ENCODE results near the gene RAD54L2.
"Not testable (repeated sequence)": the region's sequence is repeated elsewhere in the genome, so short reads cannot be mapped to it uniquely, and the experiment has no call there.

RAD54L2 gene

GRCh38 chr3:51544011-51544775 lies 5.7 kb downstream of the RAD54L2 start:
- DNase-seq = no peak

DNA sequence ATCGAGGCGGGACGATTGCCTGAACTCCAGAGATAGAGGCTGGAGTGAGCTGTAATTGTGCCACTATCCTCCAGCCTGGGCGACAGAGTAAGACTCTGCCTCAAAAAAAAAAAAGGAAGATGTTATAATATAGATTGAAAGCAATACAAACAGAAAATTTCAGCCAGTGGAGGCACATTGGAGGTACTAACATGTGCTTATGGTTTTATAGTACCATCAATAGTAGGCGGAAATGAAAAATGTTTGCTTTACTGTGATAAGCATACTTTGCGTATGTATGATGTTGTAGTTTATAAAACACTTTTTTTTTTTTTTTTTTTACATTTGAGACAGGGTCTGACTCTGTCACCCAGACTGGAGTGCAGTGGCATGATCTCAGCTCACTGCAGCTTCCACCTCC lies 8.8 kb downstream of the RAD54L2 start:
- no peak for DNase-seq

- DNase-seq = no peak
Measured at GRCh38 chr3:51549311-51549710, 10.8 kb downstream of the RAD54L2 start.

- DNase-seq = no peak
Measured at GRCh38 chr3:51550080-51550819, 11.7 kb downstream of the RAD54L2 start.

- no peak for DNase-seq
Measured at GRCh38 chr3:51557993-51558392, 19.5 kb downstream of the RAD54L2 start.

DNA sequence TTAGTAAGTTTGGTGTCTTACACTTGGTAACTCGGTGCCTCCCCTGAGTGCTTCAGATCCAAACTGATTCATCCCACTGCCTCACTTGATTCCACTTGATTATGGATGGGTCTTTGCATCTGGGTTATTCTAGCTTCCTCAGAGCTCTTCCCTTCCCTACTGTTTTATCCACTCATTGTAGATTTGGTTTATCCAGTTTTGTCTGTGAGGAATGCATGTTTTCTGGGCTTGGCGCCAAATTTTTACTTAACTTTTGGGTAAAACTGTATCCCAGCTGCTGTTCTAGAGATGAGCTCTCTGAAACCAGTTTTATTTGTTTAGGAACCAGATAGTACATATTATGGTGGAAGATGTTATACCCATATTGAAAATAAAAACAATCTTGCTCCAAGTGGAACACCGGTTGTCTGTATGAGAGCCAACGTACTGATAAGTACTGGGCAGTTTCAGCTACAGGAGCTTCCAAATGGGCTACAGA lies 20.9 kb downstream of the RAD54L2 start:
- no peak for DNase-seq

DNA sequence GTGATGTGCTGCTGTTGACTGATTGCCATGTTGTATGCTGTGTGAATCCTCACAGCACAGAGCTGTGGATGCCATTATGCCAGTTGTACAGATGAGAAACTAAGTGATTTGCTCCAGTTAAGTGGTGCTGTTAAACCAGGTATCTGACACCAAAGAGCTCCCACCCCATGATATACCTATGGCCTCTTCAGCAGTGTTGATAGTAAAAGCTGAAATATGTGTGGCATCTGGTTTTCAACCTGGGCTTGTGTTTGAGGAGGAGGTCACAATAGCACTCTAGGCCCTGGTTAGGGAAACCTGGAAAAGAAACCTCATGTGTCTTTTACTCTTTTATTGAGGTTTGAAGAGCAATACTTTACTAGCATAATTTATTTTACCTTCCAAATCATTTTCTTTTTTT lies 21.4 kb downstream of the RAD54L2 start:
- DNase-seq = no peak

GRCh38 chr3:51562403-51562802 lies 23.9 kb downstream of the RAD54L2 start:
- not testable (repeated sequence) for DNase-seq

GRCh38 chr3:51568036-51568435 lies 29.5 kb downstream of the RAD54L2 start:
- no peak for DNase-seq

DNA sequence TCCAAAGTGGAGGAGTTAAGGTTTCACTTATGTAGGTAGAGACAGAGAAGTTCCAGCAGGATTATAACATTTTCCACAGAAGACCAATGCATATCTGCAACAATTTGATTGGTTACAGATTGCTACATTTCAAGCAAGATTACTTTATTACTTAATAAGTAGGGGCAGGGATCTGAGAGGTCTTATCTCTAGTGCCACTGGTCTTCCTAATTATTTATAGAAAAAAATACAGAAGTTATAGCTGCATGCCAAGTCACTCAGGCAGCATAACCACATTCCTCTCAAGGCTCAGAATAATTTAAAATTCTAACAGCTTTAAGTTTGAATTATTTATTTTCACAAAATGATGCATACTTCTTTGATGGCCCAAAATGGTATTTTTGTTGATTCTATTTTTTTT lies 30.5 kb downstream of the RAD54L2 start:
- DNase-seq = no peak

DNA sequence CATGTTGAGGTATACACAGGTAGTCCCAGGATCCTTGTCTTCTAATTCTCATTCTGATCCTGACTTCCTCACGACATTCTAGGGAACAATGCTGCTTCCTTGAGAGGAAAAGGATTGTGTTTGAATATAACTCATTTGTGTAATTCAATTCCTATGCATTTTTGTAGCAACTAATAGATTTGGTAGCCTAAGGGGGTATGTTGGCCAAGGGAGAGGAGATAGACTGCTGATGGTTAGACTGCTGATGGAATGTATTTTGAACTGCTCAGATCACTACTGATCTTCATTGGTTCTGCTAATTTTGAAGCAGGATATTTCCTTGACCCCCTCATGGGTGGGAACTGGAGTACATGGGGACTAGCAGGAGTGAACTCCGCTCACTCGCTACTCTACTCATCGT lies 39.7 kb downstream of the RAD54L2 start:
- no peak for DNase-seq

DNA sequence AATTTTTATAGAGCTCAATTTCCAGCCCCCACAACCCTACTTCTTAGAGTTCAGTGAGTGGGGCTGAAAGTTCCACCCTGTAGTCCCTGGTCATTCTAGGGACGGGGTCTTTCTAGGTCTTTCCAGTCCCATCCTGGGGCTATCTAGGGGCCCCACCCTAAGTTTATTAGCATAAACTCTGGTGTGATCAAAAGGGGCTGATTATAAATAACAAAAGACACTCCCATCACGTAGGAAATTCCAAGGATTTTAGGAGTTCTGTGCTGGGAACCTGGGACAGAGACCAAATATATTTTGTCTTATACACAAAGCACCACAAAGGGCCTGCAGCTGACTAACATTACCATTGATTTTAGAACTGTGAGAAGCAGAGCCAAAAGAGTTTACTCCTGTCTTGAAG lies 41.9 kb downstream of the RAD54L2 start:
- DNase-seq = no peak

GRCh38 chr3:51581524-51581923 lies 43.0 kb downstream of the RAD54L2 start:
- DNase-seq = no peak

GRCh38 chr3:51585197-51585596 lies 46.7 kb downstream of the RAD54L2 start:
- no peak for DNase-seq

- DNase-seq = no peak
Measured at GRCh38 chr3:51585871-51586270, 47.4 kb downstream of the RAD54L2 start.

Measured in cerebellar nuclear complex (tissue), 1 donor.